ENCODE data around the gene ARHGAP23.

Gene ARHGAP23

DNA sequence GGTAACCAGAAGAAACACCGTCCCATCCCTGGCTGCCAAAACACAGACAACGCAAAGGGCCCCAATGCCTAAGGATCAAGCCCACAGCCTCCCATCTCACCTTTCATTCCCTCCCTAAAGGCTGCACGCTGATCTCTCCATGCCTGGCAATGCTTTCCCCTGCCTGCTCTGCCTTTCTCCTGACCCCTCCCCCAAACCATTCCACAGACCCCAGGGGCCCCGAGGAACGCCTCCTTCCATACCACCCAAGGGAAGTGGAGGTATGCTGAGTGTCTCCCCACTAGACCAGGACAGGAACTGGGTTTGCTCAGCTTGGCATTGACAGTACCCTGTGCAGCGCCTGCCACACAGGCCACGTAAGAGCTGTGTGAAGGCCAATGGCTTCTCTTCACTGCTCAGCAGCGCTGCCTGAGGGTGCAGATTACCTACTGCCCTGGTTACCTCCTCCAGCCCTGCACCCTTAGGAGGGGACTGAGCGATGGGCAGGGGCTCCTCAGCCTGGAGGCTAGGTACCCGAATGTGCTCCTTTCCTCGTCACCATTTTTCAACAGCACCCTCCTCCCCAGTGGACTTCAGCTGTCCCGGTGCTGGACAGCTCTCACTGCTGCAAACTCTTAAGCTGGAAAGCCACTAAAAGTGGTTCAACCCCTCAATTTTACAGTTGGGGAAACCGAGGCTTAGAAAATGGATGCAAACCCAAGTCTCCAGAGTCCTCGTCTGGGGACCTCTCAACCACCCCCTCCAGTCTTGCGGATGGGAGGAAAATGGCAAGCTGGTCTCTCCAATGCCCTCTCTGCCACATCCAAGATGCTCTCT, 132.4 kb downstream of the ARHGAP23 start:
- TF ChIP-seq, protein P1, sequence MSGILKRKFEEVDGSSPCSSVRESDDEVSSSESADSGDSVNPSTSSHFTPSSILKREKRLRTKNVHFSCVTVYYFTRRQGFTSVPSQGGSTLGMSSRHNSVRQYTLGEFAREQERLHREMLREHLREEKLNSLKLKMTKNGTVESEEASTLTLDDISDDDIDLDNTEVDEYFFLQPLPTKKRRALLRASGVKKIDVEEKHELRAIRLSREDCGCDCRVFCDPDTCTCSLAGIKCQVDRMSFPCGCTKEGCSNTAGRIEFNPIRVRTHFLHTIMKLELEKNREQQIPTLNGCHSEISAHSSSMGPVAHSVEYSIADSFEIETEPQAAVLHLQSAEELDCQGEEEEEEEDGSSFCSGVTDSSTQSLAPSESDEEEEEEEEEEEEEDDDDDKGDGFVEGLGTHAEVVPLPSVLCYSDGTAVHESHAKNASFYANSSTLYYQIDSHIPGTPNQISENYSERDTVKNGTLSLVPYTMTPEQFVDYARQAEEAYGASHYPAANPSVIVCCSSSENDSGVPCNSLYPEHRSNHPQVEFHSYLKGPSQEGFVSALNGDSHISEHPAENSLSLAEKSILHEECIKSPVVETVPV (CRISPR knock-in tag; IDR thresholded peaks at IDR 0.05), result no peak
- TF ChIP-seq, protein P2, sequence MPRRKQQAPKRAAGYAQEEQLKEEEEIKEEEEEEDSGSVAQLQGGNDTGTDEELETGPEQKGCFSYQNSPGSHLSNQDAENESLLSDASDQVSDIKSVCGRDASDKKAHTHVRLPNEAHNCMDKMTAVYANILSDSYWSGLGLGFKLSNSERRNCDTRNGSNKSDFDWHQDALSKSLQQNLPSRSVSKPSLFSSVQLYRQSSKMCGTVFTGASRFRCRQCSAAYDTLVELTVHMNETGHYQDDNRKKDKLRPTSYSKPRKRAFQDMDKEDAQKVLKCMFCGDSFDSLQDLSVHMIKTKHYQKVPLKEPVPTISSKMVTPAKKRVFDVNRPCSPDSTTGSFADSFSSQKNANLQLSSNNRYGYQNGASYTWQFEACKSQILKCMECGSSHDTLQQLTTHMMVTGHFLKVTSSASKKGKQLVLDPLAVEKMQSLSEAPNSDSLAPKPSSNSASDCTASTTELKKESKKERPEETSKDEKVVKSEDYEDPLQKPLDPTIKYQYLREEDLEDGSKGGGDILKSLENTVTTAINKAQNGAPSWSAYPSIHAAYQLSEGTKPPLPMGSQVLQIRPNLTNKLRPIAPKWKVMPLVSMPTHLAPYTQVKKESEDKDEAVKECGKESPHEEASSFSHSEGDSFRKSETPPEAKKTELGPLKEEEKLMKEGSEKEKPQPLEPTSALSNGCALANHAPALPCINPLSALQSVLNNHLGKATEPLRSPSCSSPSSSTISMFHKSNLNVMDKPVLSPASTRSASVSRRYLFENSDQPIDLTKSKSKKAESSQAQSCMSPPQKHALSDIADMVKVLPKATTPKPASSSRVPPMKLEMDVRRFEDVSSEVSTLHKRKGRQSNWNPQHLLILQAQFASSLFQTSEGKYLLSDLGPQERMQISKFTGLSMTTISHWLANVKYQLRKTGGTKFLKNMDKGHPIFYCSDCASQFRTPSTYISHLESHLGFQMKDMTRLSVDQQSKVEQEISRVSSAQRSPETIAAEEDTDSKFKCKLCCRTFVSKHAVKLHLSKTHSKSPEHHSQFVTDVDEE (CRISPR knock-in tag; IDR thresholded peaks at IDR 0.05), result no peak
- TF ChIP-seq ZFP3 (CRISPR knock-in tag; IDR thresholded peaks at IDR 0.05) (no peak), ZFP30 (CRISPR knock-in tag; IDR thresholded peaks at IDR 0.05) (no peak)
- no peak for ATAC-seq

DNA sequence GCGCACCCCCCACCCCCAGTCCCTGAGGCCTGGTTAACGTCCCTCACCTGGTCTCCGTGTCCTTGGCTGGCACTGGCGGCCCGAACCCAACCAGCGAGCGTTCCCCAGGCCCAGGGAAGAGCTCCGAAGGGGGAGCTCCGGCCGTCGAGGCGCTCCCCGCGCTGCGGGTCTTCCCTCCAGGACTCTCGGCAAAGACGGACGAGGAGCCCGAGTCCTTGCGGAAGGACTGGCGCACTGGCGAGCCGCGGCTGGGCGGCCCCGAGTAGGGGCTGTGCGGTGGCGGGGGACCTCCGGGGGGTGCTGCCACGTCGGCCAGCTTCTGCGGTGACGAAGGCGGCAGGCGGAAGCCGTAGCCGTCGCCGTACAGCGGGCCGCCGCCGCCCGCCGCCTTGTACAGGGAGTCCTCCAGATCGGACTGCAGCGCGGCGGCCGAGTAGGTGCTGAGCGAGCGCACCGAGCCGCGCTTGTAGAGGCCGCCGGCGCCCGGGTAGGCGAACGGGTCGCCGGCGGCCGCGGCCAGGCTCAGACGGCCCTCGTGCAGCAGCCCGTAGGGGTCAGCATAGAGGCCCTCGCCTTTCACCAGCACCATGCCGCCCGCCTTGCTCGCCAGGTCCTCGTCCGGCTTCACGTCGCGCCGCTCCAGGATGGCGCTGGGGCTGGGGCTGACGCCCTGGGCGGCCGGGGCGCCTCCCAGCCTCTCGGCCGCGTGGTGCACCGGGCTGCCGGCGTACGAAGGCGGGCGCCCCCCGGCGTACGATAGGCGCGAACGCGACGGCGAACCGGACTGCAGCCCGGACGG, 133.4 kb downstream of the ARHGAP23 start:
- no peak for ATAC-seq
- TF ChIP-seq, protein P1 (CRISPR knock-in tag; IDR thresholded peaks at IDR 0.05), result no peak
- TF ChIP-seq SNAI2 (CRISPR knock-in tag; IDR thresholded peaks at IDR 0.05) (no peak), TOX (CRISPR knock-in tag; IDR thresholded peaks at IDR 0.05; ENCODE audit: borderline replicate concordance) (no peak), ISL1 (CRISPR knock-in tag; IDR thresholded peaks at IDR 0.05) (no peak), ZFP3 (CRISPR knock-in tag; IDR thresholded peaks at IDR 0.05) (no peak), ZNF565 (CRISPR knock-in tag; conservative IDR thresholded peaks at IDR 0.05; ENCODE audit: low read depth) (no peak), CSDC2 (CRISPR knock-in tag; IDR thresholded peaks at IDR 0.05) (no peak), ZFP30 (CRISPR knock-in tag; IDR thresholded peaks at IDR 0.05) (no peak), RARB (CRISPR knock-in tag; IDR thresholded peaks at IDR 0.05) (no peak), ESRRG (CRISPR knock-in tag; IDR thresholded peaks at IDR 0.05) (no peak)
- TF ChIP-seq, protein P3, sequence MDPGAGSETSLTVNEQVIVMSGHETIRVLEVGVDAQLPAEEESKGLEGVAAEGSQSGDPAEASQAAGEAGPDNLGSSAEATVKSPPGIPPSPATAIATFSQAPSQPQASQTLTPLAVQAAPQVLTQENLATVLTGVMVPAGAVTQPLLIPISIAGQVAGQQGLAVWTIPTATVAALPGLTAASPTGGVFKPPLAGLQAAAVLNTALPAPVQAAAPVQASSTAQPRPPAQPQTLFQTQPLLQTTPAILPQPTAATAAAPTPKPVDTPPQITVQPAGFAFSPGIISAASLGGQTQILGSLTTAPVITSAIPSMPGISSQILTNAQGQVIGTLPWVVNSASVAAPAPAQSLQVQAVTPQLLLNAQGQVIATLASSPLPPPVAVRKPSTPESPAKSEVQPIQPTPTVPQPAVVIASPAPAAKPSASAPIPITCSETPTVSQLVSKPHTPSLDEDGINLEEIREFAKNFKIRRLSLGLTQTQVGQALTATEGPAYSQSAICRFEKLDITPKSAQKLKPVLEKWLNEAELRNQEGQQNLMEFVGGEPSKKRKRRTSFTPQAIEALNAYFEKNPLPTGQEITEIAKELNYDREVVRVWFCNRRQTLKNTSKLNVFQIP (CRISPR knock-in tag; IDR thresholded peaks at IDR 0.05; ENCODE audit: borderline replicate concordance, low read depth), result no peak
- TF ChIP-seq, protein P4, sequence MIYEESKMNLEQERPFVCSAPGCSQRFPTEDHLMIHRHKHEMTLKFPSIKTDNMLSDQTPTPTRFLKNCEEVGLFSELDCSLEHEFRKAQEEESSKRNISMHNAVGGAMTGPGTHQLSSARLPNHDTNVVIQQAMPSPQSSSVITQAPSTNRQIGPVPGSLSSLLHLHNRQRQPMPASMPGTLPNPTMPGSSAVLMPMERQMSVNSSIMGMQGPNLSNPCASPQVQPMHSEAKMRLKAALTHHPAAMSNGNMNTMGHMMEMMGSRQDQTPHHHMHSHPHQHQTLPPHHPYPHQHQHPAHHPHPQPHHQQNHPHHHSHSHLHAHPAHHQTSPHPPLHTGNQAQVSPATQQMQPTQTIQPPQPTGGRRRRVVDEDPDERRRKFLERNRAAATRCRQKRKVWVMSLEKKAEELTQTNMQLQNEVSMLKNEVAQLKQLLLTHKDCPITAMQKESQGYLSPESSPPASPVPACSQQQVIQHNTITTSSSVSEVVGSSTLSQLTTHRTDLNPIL (CRISPR knock-in tag; IDR thresholded peaks at IDR 0.05; ENCODE audit: low read depth), result no peak

Measured in SK-N-SH treated with all-trans-retinoic acid at 6 μM for 48 hours (cell line).